Measurements from ENCODE around the gene FABP3. TPM values are rescaled to one million over a fixed set of nuclear protein-coding genes. Genes with fewer than 3 reads are reported as not detected.

Gene FABP3
- total and polyA plus RNA-seq, 2 of the 8 experiments (the other 6 are each of a cell fraction or from before 2014, with no cell fraction given) = 34.8 to 43.9 TPM

DNA sequence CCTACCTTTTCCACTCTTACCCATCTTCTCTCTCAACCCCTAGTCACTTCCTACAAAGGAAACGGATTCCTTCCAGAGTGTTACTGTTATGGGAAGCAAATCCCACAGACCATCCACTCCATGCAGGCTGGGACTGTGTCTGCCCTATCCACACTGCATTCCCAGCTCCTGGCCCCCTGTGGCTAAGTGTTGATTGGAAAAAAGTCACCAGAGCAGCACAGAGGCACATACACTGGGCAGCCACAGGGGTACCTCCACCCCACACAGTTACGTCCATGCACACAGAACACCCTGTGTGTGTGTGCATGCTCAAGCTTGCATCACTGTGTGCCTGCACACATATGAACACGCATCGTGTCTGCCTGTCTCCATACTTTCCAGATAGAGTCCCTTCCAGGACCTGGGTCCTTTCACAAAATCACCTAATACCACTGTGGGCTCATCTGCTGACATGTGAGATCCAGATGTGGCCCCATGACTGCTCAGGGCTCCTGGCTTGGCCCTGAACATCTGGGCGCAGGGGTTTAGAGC is 36.0 kb upstream of the FABP3 start:
- peaks cover 3 to 5% (median 4%) of the 10 kb centered on the region in 4 experiments; a peak in 5 of 7 replicates for H3K4me1 ChIP-seq (replicated peaks in 1 of 4; ENCODE audit: control insufficient read depth in 3 of 4, insufficient read depth in 4 of 4, low read length in 3 of 4)
- DNase-seq (ENCODE audit: low read depth in 1 of 2, low spot score in 2 of 2) = no peak
- H3K4ac ChIP-seq (replicated peaks; ENCODE audit: insufficient read length, low read depth, low read length) = no peak overlapping the region
- no peak overlapping the region for H2AFZ ChIP-seq (ENCODE audit: low read length)
- H3K56ac ChIP-seq (replicated peaks; ENCODE audit: insufficient read length, low read depth, low read length) = no peak overlapping the region
- H3K4me3 ChIP-seq (ENCODE audit: extremely low read depth in 1 of 4, insufficient read depth in 2 of 4, low read depth in 3 of 4, low read length in 4 of 4) = no peak overlapping the region
- no peak overlapping the region for H3K23ac ChIP-seq (ENCODE audit: insufficient read length)
- no peaks in the 10 kb centered on the region for H3K79me2 ChIP-seq (ENCODE audit: control insufficient read depth in 1 of 2, insufficient read depth in 2 of 2, low read length in 2 of 2)
- H3K9ac ChIP-seq (replicated peaks in 1 of 4; ENCODE audit: extremely low read depth in 1 of 4, low read depth in 3 of 4, low read length in 3 of 4) = no peak overlapping the region
- peaks cover 6% of the 10 kb centered on the region; the same call in 1 of the 2 replicates for H3K23me2 ChIP-seq (ENCODE audit: low read depth, low read length)
- H2BK5ac ChIP-seq (ENCODE audit: low read depth, low read length) = no peak overlapping the region
- H2BK15ac ChIP-seq (ENCODE audit: low read length) = no peak overlapping the region
- ChIA-PET POLR2A (ENCODE audit: partially characterized antibody) (interaction anchor here (0.8 to 1.3 kb wide), 2 partner anchors 35 to 37 kb away, joined by 3 to 5 read pairs; partner anchors contain the start of gene FABP3), CTCF (ENCODE audit: partially characterized antibody) (interaction anchor here (0.6 to 19.2 kb wide), 6 partner anchors 9 to 140 kb away, joined by 3 to 415 read pairs (median 3); no protein-coding TSS in a partner anchor)
- H2BK12ac ChIP-seq (ENCODE audit: low read depth, low read length) = no peak overlapping the region
- no peaks in the 10 kb centered on the region for H4K20me1 ChIP-seq (replicated peaks in 1 of 2; ENCODE audit: control insufficient read depth in 1 of 2, insufficient read depth in 2 of 2, low read length in 2 of 2)
- no peak overlapping the region for H3K18ac ChIP-seq (ENCODE audit: extremely low read depth, low read length)
- TF ChIP-seq CHD1 (IDR thresholded peaks at IDR 0.05; ENCODE audit: low read depth, low read length) (no peak), GABPA (IDR thresholded peaks at IDR 0.05; ENCODE audit: borderline replicate concordance, insufficient read depth, low read length) (no peak), ZNF274 (IDR thresholded peaks at IDR 0.05; ENCODE audit: borderline replicate concordance, extremely low read depth, low read length) (no peak), EGR1 (IDR thresholded peaks at IDR 0.05; ENCODE audit: borderline replicate concordance, low read depth, low read length) (no peak), SIN3A (conservative IDR thresholded peaks at IDR 0.05 in 1 of 2, IDR thresholded peaks at IDR 0.05 in 1 of 2; ENCODE audit: low read depth in 1 of 2, low read length in 2 of 2) (no peak), POLR2AphosphoS5 (IDR thresholded peaks at IDR 0.05; ENCODE audit: low read depth, low read length) (no peak), CREB1 (IDR thresholded peaks at IDR 0.05) (no peak), TAF1 (IDR thresholded peaks at IDR 0.05; ENCODE audit: low read depth, low read length) (no peak), MAFK (IDR thresholded peaks at IDR 0.05; ENCODE audit: low read depth, low read length) (no peak), CEBPB (IDR thresholded peaks at IDR 0.05; ENCODE audit: low read depth, low read length) (no peak)
- TF ChIP-seq, protein P1, sequence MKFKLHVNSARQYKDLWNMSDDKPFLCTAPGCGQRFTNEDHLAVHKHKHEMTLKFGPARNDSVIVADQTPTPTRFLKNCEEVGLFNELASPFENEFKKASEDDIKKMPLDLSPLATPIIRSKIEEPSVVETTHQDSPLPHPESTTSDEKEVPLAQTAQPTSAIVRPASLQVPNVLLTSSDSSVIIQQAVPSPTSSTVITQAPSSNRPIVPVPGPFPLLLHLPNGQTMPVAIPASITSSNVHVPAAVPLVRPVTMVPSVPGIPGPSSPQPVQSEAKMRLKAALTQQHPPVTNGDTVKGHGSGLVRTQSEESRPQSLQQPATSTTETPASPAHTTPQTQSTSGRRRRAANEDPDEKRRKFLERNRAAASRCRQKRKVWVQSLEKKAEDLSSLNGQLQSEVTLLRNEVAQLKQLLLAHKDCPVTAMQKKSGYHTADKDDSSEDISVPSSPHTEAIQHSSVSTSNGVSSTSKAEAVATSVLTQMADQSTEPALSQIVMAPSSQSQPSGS (IDR thresholded peaks at IDR 0.05; ENCODE audit: low read length) = no peak
- TF ChIP-seq, protein P2, sequence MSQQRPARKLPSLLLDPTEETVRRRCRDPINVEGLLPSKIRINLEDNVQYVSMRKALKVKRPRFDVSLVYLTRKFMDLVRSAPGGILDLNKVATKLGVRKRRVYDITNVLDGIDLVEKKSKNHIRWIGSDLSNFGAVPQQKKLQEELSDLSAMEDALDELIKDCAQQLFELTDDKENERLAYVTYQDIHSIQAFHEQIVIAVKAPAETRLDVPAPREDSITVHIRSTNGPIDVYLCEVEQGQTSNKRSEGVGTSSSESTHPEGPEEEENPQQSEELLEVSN (IDR thresholded peaks at IDR 0.05) = no peak
- 88% methylated on average over 5 of the region's 5 CpGs; no CpG with 5 or more reads in 1 of the 2 experiments for WGBS, 2 experiments (ENCODE audit: extremely low coverage in 1 of 2, insufficient coverage in 1 of 2, insufficient read length in 1 of 2, insufficient replicate concordance in 2 of 2, low coverage in 1 of 2, low lambda C conversion rate in 2 of 2, missing lambda C conversion rate in 1 of 2)
- H3K36me3 ChIP-seq (ENCODE audit: control insufficient read depth in 2 of 4, insufficient read depth in 4 of 4, low read length in 3 of 4) = no peaks in the 10 kb centered on the region; a peak in 1 of 8 replicates
- no peak overlapping the region for H2BK120ac ChIP-seq (replicated peaks; ENCODE audit: low read depth, low read length)
- H4K5ac ChIP-seq (ENCODE audit: insufficient read length, low read depth, low read length) = no peak overlapping the region
- H3K27ac ChIP-seq (ENCODE audit: low read depth, low read length) = no peak overlapping the region
- H3K4me2 ChIP-seq (ENCODE audit: insufficient read depth in 1 of 2, low read depth in 2 of 2, low read length in 2 of 2) = no peak overlapping the region
- no peak overlapping the region for H4K8ac ChIP-seq (ENCODE audit: extremely low read depth, insufficient read depth, low read length)
- H3K79me1 ChIP-seq (ENCODE audit: low read depth, low read length) = no peaks in the 10 kb centered on the region
- H2AK5ac ChIP-seq (ENCODE audit: low read depth, low read length) = no peak overlapping the region
- H3K27me3 ChIP-seq (replicated peaks in 1 of 4; ENCODE audit: control insufficient read depth in 3 of 4, extremely low read depth in 1 of 4, insufficient read depth in 3 of 4, low read length in 3 of 4) = peaks cover 0 to 6% (median 2%) of the 10 kb centered on the region in 4 experiments; a peak in 3 of 7 replicates
- FAIRE-seq = no peak
- no peak overlapping the region for H3K14ac ChIP-seq (ENCODE audit: insufficient read length)
- H2BK20ac ChIP-seq (ENCODE audit: low read length) = no peak overlapping the region
- H4K91ac ChIP-seq (replicated peaks; ENCODE audit: insufficient read length, low read length) = no peak overlapping the region
- H3K9me3 ChIP-seq (ENCODE audit: insufficient read depth in 2 of 2, low read depth in 1 of 2, low read length in 1 of 2) = no peaks in the 10 kb centered on the region

Data from H1 (cell line).